PC-9 (cell line): ENCODE results near the gene SFTA2. TPM values are rescaled to one million over a fixed set of nuclear protein-coding genes. Genes with fewer than 3 reads are reported as not detected.

Source experiments
- BruUV-seq: library from RNA; stranded (reverse); fragments of 400-500 nt; replicated peaks from 2 replicates; lab custom pipeline; 2021; lab: Mats Ljungman, UMichigan
- CTCF ChIA-PET: fragments of 300-600 bp; sonication (Branson Sonifier 250); formaldehyde crosslinking; loops from one replicate; lab custom pipeline; 2022; ENCODE audit warnings: antibody characterized with exemption; lab: Charles Lee
- POLR2A ChIA-PET: fragments of 300-600 bp; sonication (Branson Sonifier 250); formaldehyde crosslinking; loops from one replicate; lab custom pipeline; 2022; ENCODE audit warnings: antibody characterized with exemption; ENCODE audit not compliant: unreplicated experiment; lab: Charles Lee
- DNase-seq, 2 experiments: peaks; one replicate each; pipeline versions ENCODE4 v3.0.0 to v3.0.0-alpha.2; 2015 to 2022; ENCODE audit warnings: mixed read lengths in 1 of 2
- H2AFZ ChIP-seq: fragments of 200-600 bp; sonication (generic); 2 replicates; pipeline ENCODE4 v1.8.1; 2017; ENCODE audit warnings: antibody characterized with exemption
- H3F3A ChIP-seq: fragments of 200-600 bp; sonication (generic); 2 replicates; pipeline ENCODE4 v1.8.1; 2017; ENCODE audit warnings: antibody characterized with exemption, mild to moderate bottlenecking, low read depth; ENCODE audit not compliant: insufficient read depth
- H3K27ac ChIP-seq: fragments of 200-600 bp; sonication (generic); 2 replicates; pipeline ENCODE4 v1.6.1; 2016; ENCODE audit warnings: mixed run types
- H3K27me3 ChIP-seq: fragments of 200-600 bp; sonication (generic); 2 replicates; pipeline ENCODE4 v1.6.1; 2016; ENCODE audit warnings: low read depth, mixed run types; ENCODE audit not compliant: insufficient read depth
- H3K36me3 ChIP-seq: fragments of 200-600 bp; sonication (generic); 2 replicates; pipeline ENCODE4 v1.6.1; 2016; ENCODE audit warnings: low read depth, mixed run types
- H3K4me1 ChIP-seq: fragments of 200-600 bp; sonication (generic); replicated peaks from 2 replicates; pipeline ENCODE4 v1.6.1; 2016; ENCODE audit warnings: mixed run types; ENCODE audit not compliant: insufficient read depth
- H3K4me2 ChIP-seq: fragments of 200-600 bp; sonication (generic); 2 replicates; pipeline ENCODE4 v1.6.1; 2017; ENCODE audit warnings: mixed run types
- H3K4me3 ChIP-seq: fragments of 200-600 bp; sonication (generic); 2 replicates; pipeline ENCODE4 v1.6.1; 2016; ENCODE audit warnings: mixed run types
- H3K79me2 ChIP-seq: fragments of 200-600 bp; sonication (generic); 2 replicates; pipeline ENCODE4 v1.6.1; 2017; ENCODE audit warnings: low read depth, mixed run types
- H3K9me2 ChIP-seq: fragments of 200-600 bp; sonication (generic); 2 replicates; pipeline ENCODE4 v1.8.1; 2017; ENCODE audit warnings: mild to moderate bottlenecking; ENCODE audit not compliant: insufficient read depth
- H3K9me3 ChIP-seq: fragments of 200-600 bp; sonication (generic); 2 replicates; pipeline ENCODE4 v1.8.1; 2016; ENCODE audit warnings: low read depth; ENCODE audit not compliant: insufficient read depth
- H4K20me1 ChIP-seq: fragments of 200-600 bp; sonication (generic); 2 replicates; pipeline ENCODE4 v1.8.1; 2017; ENCODE audit not compliant: insufficient read depth
- CTCF ChIP-seq: fragments of 200-600 bp; sonication (generic); conservative IDR thresholded peaks from 2 replicates; pipeline ENCODE4 v1.6.1; 2017; ENCODE audit warnings: mixed run types, antibody characterized with exemption, mild to moderate bottlenecking, moderate library complexity
- EZH2 ChIP-seq: fragments of 200-600 bp; sonication (generic); IDR thresholded peaks from 2 replicates; pipeline ENCODE4 v1.8.0; 2017; ENCODE audit warnings: antibody characterized with exemption, low read depth
- intact Hi-C: fragments of 100-400 bp; cut with micrococcal nuclease; formaldehyde crosslinking; loops from one replicate; pipeline ENCODE4 v1.10.0; 2022; ENCODE audit not compliant: unreplicated experiment
- total RNA-seq: library from RNA; stranded (reverse); gene quantifications from 2 replicates; pipeline ENCODE4 v1.2.3, GENCODE V29; 2021

Gene SFTA2
- total RNA-seq, 1 experiment from 2014 or later, result 0.72 TPM

- peaks cover 45% of the 10 kb centered on the region for H3K79me2 ChIP-seq
- CTCF ChIA-PET, result no interaction called here
- no TSS peak for BruUV-seq
- H3K27ac ChIP-seq, result no peak overlapping the region
- H3K9me3 ChIP-seq, result no peaks in the 10 kb centered on the region
- peaks cover 36% of the 10 kb centered on the region for H3K36me3 ChIP-seq
- intact Hi-C loops, result no loop called here
- H3K4me1 ChIP-seq, result peaks cover 21% of the 10 kb centered on the region
- H3K27me3 ChIP-seq, result no peaks in the 10 kb centered on the region
- peaks cover 15% of the 10 kb centered on the region for H3F3A ChIP-seq
- H3K9me2 ChIP-seq, result no peaks in the 10 kb centered on the region
- no peak overlapping the region for H3K4me2 ChIP-seq
- no peak for DNase-seq
- TF ChIP-seq EZH2 (no peak), CTCF (no peak)
- H2AFZ ChIP-seq, result no peak overlapping the region
- no peak overlapping the region for H3K4me3 ChIP-seq
- peaks cover 46% of the 10 kb centered on the region for H4K20me1 ChIP-seq
- POLR2A ChIA-PET, result no interaction called here
Measured at GRCh38 chr6:30890646-30891449, 41.1 kb downstream of the SFTA2 start.

GRCh38 chr6:30889921-30890645 is 41.9 kb downstream of the SFTA2 start:
- no peaks in the 10 kb centered on the region for H3K9me3 ChIP-seq
- BruUV-seq, result no TSS peak
- H3K4me3 ChIP-seq, result no peak overlapping the region
- H3K4me1 ChIP-seq, result peaks cover 29% of the 10 kb centered on the region
- H2AFZ ChIP-seq, result no peak overlapping the region
- H4K20me1 ChIP-seq, result peaks cover 46% of the 10 kb centered on the region
- peaks cover 31% of the 10 kb centered on the region for H3K36me3 ChIP-seq
- H3K27me3 ChIP-seq, result no peaks in the 10 kb centered on the region
- peaks cover 23% of the 10 kb centered on the region for H3F3A ChIP-seq
- CTCF ChIA-PET, result no interaction called here
- H3K4me2 ChIP-seq, result no peak overlapping the region
- peaks cover 52% of the 10 kb centered on the region for H3K79me2 ChIP-seq
- intact Hi-C loops, result no loop called here
- POLR2A ChIA-PET, result interaction anchor here (0.6 kb wide), 1 partner anchor 184 kb away, joined by 5 read pairs; no protein-coding TSS in a partner anchor
- DNase-seq, result no peak
- no peak overlapping the region for H3K27ac ChIP-seq
- TF ChIP-seq CTCF, result no peak
- TF ChIP-seq EZH2, result no peak
- no peaks in the 10 kb centered on the region for H3K9me2 ChIP-seq

- no peak overlapping the region for H3K27ac ChIP-seq
- no peak overlapping the region for H3K4me3 ChIP-seq
- H3K79me2 ChIP-seq, result peaks cover 58% of the 10 kb centered on the region
- H2AFZ ChIP-seq, result no peak overlapping the region
- peaks cover 46% of the 10 kb centered on the region for H4K20me1 ChIP-seq
- H3K36me3 ChIP-seq, result peaks cover 25% of the 10 kb centered on the region
- no peaks in the 10 kb centered on the region for H3K9me3 ChIP-seq
- POLR2A ChIA-PET, result interaction anchor here (0.5 to 0.6 kb wide), 2 partner anchors 184 to 277 kb away, joined by 3 to 5 read pairs; no protein-coding TSS in a partner anchor
- CTCF ChIA-PET, result interaction anchor here (0.5 kb wide), 1 partner anchor 61 kb away, joined by 3 read pairs; no protein-coding TSS in a partner anchor
- TF ChIP-seq EZH2 (no peak), CTCF (no peak)
- intact Hi-C loops, result no loop called here
- no TSS peak for BruUV-seq
- H3K4me1 ChIP-seq, result peaks cover 29% of the 10 kb centered on the region
- no peak overlapping the region for H3K4me2 ChIP-seq
- no peak for DNase-seq
- no peaks in the 10 kb centered on the region for H3K9me2 ChIP-seq
- H3F3A ChIP-seq, result peaks cover 27% of the 10 kb centered on the region
- H3K27me3 ChIP-seq, result no peaks in the 10 kb centered on the region
Measured at GRCh38 chr6:30889496-30889885, 42.5 kb downstream of the SFTA2 start.
